H1 (cell line): Measurements from ENCODE around the gene ENDOV. TPM values are rescaled to one million over a fixed set of nuclear protein-coding genes. Genes with fewer than 3 reads are reported as not detected.

Experiments used
- ASH2L ChIP-seq: fragments of 200-600, 300-600 bp; sonication (generic); IDR thresholded peaks from one replicate; pipeline ENCODE4 v1.7.1; 2017; ENCODE audit warnings: low read length
- BACH1 ChIP-seq: IDR thresholded peaks from 2 replicates; pipeline ENCODE4 v1.6.1; 2012; ENCODE audit warnings: low read length, improper control_type of control experiment
- CTBP2 ChIP-seq: IDR thresholded peaks from 2 replicates; pipeline ENCODE4 v1.7.0; 2011; ENCODE audit warnings: borderline replicate concordance, mild to moderate bottlenecking, moderate library complexity, mixed read lengths, low read length; ENCODE audit not compliant: insufficient read depth, insufficient read length
- EP300 ChIP-seq, 2 experiments: IDR thresholded peaks; 1 replicate in 1 of 2; 2 replicates in 1 of 2; pipeline ENCODE4 v1.6.1; 2011 to 2012; ENCODE audit warnings: low read depth in 2 of 2, low read length in 2 of 2, mild to moderate bottlenecking in 2 of 2, borderline replicate concordance in 1 of 2, inconsistent platforms in 1 of 2, moderate library complexity in 1 of 2
- GABPA ChIP-seq: IDR thresholded peaks from 2 replicates; pipeline ENCODE4 v1.6.1; 2011; ENCODE audit warnings: mild to moderate bottlenecking, low read length, moderate library complexity, borderline replicate concordance; ENCODE audit not compliant: insufficient read depth
- MAX ChIP-seq: IDR thresholded peaks from 2 replicates; pipeline ENCODE4 v1.6.1; 2012; ENCODE audit warnings: inconsistent platforms
- RBBP5 ChIP-seq: IDR thresholded peaks from 2 replicates; pipeline ENCODE4 v1.7.1; 2012; ENCODE audit warnings: low read depth, mild to moderate bottlenecking, inconsistent platforms, low read length, moderate library complexity, borderline replicate concordance
- RNF2 ChIP-seq: fragments of 200-900, 300-1000 bp; sonication (generic); IDR thresholded peaks from 2 replicates; pipeline ENCODE4 v1.7.1; 2016; ENCODE audit warnings: borderline replicate concordance, low read depth, mild to moderate bottlenecking, antibody characterized with exemption, low read length; ENCODE audit not compliant: poor library complexity, severe bottlenecking; ENCODE audit errors: missing control alignments
- SIX5 ChIP-seq: IDR thresholded peaks from 2 replicates; pipeline ENCODE4 v1.6.1; 2011; ENCODE audit warnings: mild to moderate bottlenecking, low read depth, low read length
- SP2 ChIP-seq: IDR thresholded peaks from 2 replicates; pipeline ENCODE4 v1.6.1; 2012; ENCODE audit warnings: mild to moderate bottlenecking, low read length, inconsistent platforms
- TAF7 ChIP-seq: optimal IDR thresholded peaks from 2 replicates; pipeline ENCODE3; 2011; ENCODE audit warnings: low read depth, mild to moderate bottlenecking, inconsistent platforms, low read length, moderate library complexity, borderline replicate concordance
- YY1 ChIP-seq: IDR thresholded peaks from 2 replicates; pipeline ENCODE4 v1.6.1; 2011; ENCODE audit warnings: low read depth, mild to moderate bottlenecking, low read length
- polyA plus RNA-seq, 7 experiments: library from polyadenylated mRNA; depleted of rRNA in 3 of 7; stranded (reverse) in 5 of 7; unstranded in 2 of 7; fragments of >200 nt in 5 of 7; fragments of 200-250 nt in 2 of 7; gene quantifications; 1 replicate in 5 of 7; 2 replicates in 1 of 7; 4 replicates in 1 of 7; pipeline versions ENCODE4 v1.2.1 to v1.2.3, GENCODE V29; 2011 to 2013; ENCODE audit warnings: missing spikeins in 2 of 7, mixed read lengths in 2 of 7
- total RNA-seq: library from RNA; stranded (reverse); fragmentation: NEBNext Ultra II Directional; extraction: Animal tissue kit (Norgen Biotek cat#: 25700); gene quantifications from 2 replicates; pipeline ENCODE4 v1.2.1, GENCODE V29; 2021

The ENDOV gene
- total and polyA plus RNA-seq, 2 of the 8 experiments (the other 6 are each of a cell fraction or from before 2014, with no cell fraction given), result 10.6 to 13.3 TPM

GRCh38 chr17:80431246-80432195, 16.6 kb downstream of the ENDOV start (continued):
- no peak for TF ChIP-seq EP300 (IDR thresholded peaks at IDR 0.05; ENCODE audit: borderline replicate concordance in 1 of 2, low read depth in 2 of 2, low read length in 2 of 2)
- no peak for TF ChIP-seq SP2
- TF ChIP-seq CTBP2, result no peak
- TF ChIP-seq MAX, result no peak
- no peak for TF ChIP-seq BACH1
- TF ChIP-seq TAF7, result no peak
- TF ChIP-seq ASH2L, result no peak
- no peak for TF ChIP-seq YY1
- no peak for TF ChIP-seq GABPA
- TF ChIP-seq RNF2, result no peak
- TF ChIP-seq RBBP5, result no peak
- TF ChIP-seq SIX5, result no peak
